Neuronal stem cell (in vitro differentiated cells): Measurements from ENCODE around the gene ACAP2.

Experiments
- DNase-seq: peaks from one replicate; pipeline ENCODE4 v3.0.0-alpha.2; 2013; ENCODE audit warnings: low spot score
- H2AFZ ChIP-seq: one replicate; pipeline ENCODE4 v1.6.1; 2013; ENCODE audit warnings: mild to moderate bottlenecking, low read length, inconsistent platforms
- H2AK5ac ChIP-seq: 2 replicates; pipeline ENCODE4 v1.6.1; 2013; ENCODE audit warnings: low read depth, mild to moderate bottlenecking, inconsistent platforms, low read length, moderate library complexity, mixed read lengths
- H2BK120ac ChIP-seq: 2 replicates; pipeline ENCODE4 v1.6.1; 2013; ENCODE audit warnings: low read depth, mild to moderate bottlenecking, inconsistent platforms, low read length, moderate library complexity, mixed read lengths
- H2BK12ac ChIP-seq: one replicate; pipeline ENCODE4 v1.6.1; 2013; ENCODE audit warnings: low read length, inconsistent platforms
- H2BK15ac ChIP-seq: 2 replicates; pipeline ENCODE4 v1.6.1; 2013; ENCODE audit warnings: mild to moderate bottlenecking, low read length, inconsistent platforms, mixed read lengths
- H2BK5ac ChIP-seq: one replicate; pipeline ENCODE4 v1.6.1; 2013; ENCODE audit warnings: inconsistent platforms, mild to moderate bottlenecking, low read length, moderate library complexity
- H3K14ac ChIP-seq: one replicate; pipeline ENCODE4 v1.6.1; 2013; ENCODE audit warnings: low read length, inconsistent platforms
- H3K18ac ChIP-seq: 2 replicates; pipeline ENCODE4 v1.6.1; 2013; ENCODE audit warnings: low read length, inconsistent platforms
- H3K23ac ChIP-seq: 2 replicates; pipeline ENCODE4 v1.6.1; 2013; ENCODE audit warnings: low read depth, mild to moderate bottlenecking, mixed read lengths, low read length, inconsistent platforms; ENCODE audit not compliant: poor library complexity
- H3K27ac ChIP-seq: replicated peaks from 3 replicates; pipeline ENCODE4 v1.5.1; 2013; ENCODE audit warnings: low read length, inconsistent platforms
- H3K27me3 ChIP-seq, 3 experiments: 2 replicates each; pipeline ENCODE4 v1.6.1; 2013; ENCODE audit warnings: low read length in 3 of 3, mild to moderate bottlenecking in 2 of 3, inconsistent platforms in 1 of 3, low read depth in 1 of 3, mixed read lengths in 1 of 3, moderate library complexity in 1 of 3; ENCODE audit not compliant: control insufficient read depth in 3 of 3, insufficient read depth in 3 of 3
- H3K36me3 ChIP-seq, 2 donors: replicated peaks in 1 of 2; 2 replicates each; pipeline ENCODE4 v1.6.1; 2013; ENCODE audit warnings: low read length in 2 of 2; ENCODE audit not compliant: control insufficient read depth in 2 of 2, insufficient read depth in 2 of 2
- H3K4ac ChIP-seq: 2 replicates; pipeline ENCODE4 v1.6.1; 2013; ENCODE audit warnings: inconsistent platforms, mild to moderate bottlenecking, low read length, moderate library complexity
- H3K4me1 ChIP-seq, 2 donors: 1 replicate in 1 of 2; 2 replicates in 1 of 2; pipeline ENCODE4 v1.6.1; 2013; ENCODE audit warnings: low read length in 2 of 2, low read depth in 1 of 2; ENCODE audit not compliant: control insufficient read depth in 2 of 2, insufficient read depth in 1 of 2
- H3K4me2 ChIP-seq: one replicate; pipeline ENCODE4 v1.6.1; 2013; ENCODE audit warnings: mild to moderate bottlenecking, low read length, inconsistent platforms; ENCODE audit not compliant: insufficient read depth, poor library complexity, severe bottlenecking
- H3K4me3 ChIP-seq, 2 donors: 2 replicates each; pipeline ENCODE4 v1.5.1; 2013; ENCODE audit warnings: low read length in 2 of 2, mild to moderate bottlenecking in 2 of 2, inconsistent platforms in 1 of 2, moderate library complexity in 1 of 2
- H3K79me1 ChIP-seq: one replicate; pipeline ENCODE4 v1.6.1; 2013; ENCODE audit warnings: low read depth, mild to moderate bottlenecking, inconsistent platforms, low read length, moderate library complexity
- H3K9ac ChIP-seq: one replicate; pipeline ENCODE4 v1.6.1; 2013; ENCODE audit warnings: mild to moderate bottlenecking, low read depth, low read length, inconsistent platforms; ENCODE audit not compliant: poor library complexity
- H3K9me3 ChIP-seq, 2 donors: replicated peaks in 1 of 2; 2 replicates each; pipeline versions ENCODE3 to v1.6.1; 2013; ENCODE audit warnings: low read length in 2 of 2, mild to moderate bottlenecking in 2 of 2, inconsistent platforms in 1 of 2, low read depth in 1 of 2, mixed read lengths in 1 of 2, moderate library complexity in 1 of 2; ENCODE audit not compliant: control insufficient read depth in 2 of 2, insufficient read depth in 1 of 2
- H4K8ac ChIP-seq: one replicate; pipeline ENCODE4 v1.6.1; 2013; ENCODE audit warnings: low read depth, mild to moderate bottlenecking, inconsistent platforms, low read length, moderate library complexity
- H4K91ac ChIP-seq: one replicate; pipeline ENCODE4 v1.6.1; 2013; ENCODE audit warnings: low read length, low read depth, mild to moderate bottlenecking, inconsistent platforms; ENCODE audit not compliant: poor library complexity
- WGBS, 2 donors: extraction: QIAGEN DNeasy Blood & Tissue Kit; methylation state at CpG; one replicate each; pipeline ENCODE4 v1.1.7; 2013; ENCODE audit warnings: missing lambda C conversion rate in 2 of 2, mixed read lengths in 1 of 2; ENCODE audit not compliant: insufficient read length in 2 of 2, insufficient replicate concordance in 1 of 2; ENCODE audit errors: extremely low coverage in 2 of 2; 5-methylcytosine and 5-hydroxymethylcytosine counted together

ACAP2 gene

GRCh38 chr3:195282961-195283360 is 159.9 kb downstream of the ACAP2 start:
- Histone ChIP-seq H2AK5ac (no peak overlapping the region), H3K14ac (no peak overlapping the region), H2BK12ac (no peak overlapping the region), H3K9me3 (no peaks in the 10 kb centered on the region), H4K8ac (no peak overlapping the region), H4K91ac (no peak overlapping the region), H2BK120ac (no peak overlapping the region), H3K4ac (no peak overlapping the region), H3K79me1 (no peaks in the 10 kb centered on the region), H3K18ac (no peak overlapping the region), H3K4me1 (no peaks in the 10 kb centered on the region), H3K23ac (no peak overlapping the region), H2BK15ac (no peak overlapping the region), H3K27ac (no peak overlapping the region), H3K4me3 (no peak overlapping the region), H3K4me2 (no peak overlapping the region), H2BK5ac (no peak overlapping the region), H2AFZ (no peak overlapping the region), H3K9ac (no peak overlapping the region), H3K36me3 (peaks cover 7 to 51% of the 10 kb centered on the region in 2 donors), H3K27me3 (no peaks in the 10 kb centered on the region)
- no CpG with 5 or more reads among the region's 8 CpGs for WGBS, 2 donors
- DNase-seq, result no peak

- H3K79me1 ChIP-seq, result peaks cover 3% of the 10 kb centered on the region
- H2BK5ac ChIP-seq, result no peak overlapping the region
- no peak overlapping the region for H2AK5ac ChIP-seq
- H2BK120ac ChIP-seq, result no peak overlapping the region
- no peak overlapping the region for H2BK12ac ChIP-seq
- no peak overlapping the region for H2BK15ac ChIP-seq
- no peak overlapping the region for H3K9ac ChIP-seq
- DNase-seq, result no peak
- H3K4ac ChIP-seq, result no peak overlapping the region
- H3K9me3 ChIP-seq, result no peaks in the 10 kb centered on the region
- H3K36me3 ChIP-seq, result peaks cover 2 to 8% of the 10 kb centered on the region in 2 donors
- no peak overlapping the region for H3K18ac ChIP-seq
- no peak overlapping the region for H3K14ac ChIP-seq
- no peak overlapping the region for H3K23ac ChIP-seq
- no peak overlapping the region for H4K91ac ChIP-seq
- peaks cover 4 to 6% of the 10 kb centered on the region in 2 donors for H3K4me1 ChIP-seq
- no peak overlapping the region for H3K27ac ChIP-seq
- no peaks in the 10 kb centered on the region for H3K27me3 ChIP-seq
- H3K4me3 ChIP-seq, result no peak overlapping the region
- WGBS, 2 donors, result no CpG with 5 or more reads among the region's 1 CpG
- H4K8ac ChIP-seq, result no peak overlapping the region
- H2AFZ ChIP-seq, result no peak overlapping the region
- H3K4me2 ChIP-seq, result no peak overlapping the region
Measured at GRCh38 chr3:195274259-195274966, 168.4 kb downstream of the ACAP2 start.

GRCh38 chr3:195271410-195272243 is 171.2 kb downstream of the ACAP2 start:
- Histone ChIP-seq H2BK12ac (no peak overlapping the region), H4K8ac (no peak overlapping the region), H3K4me2 (peak overlapping the region; percentile 78), H2BK5ac (peak overlapping the region; percentile 89), H2BK120ac (no peak overlapping the region), H3K9ac (peak overlapping the region; percentile 64), H3K27ac (peak overlapping the region; percentile 87), H3K9me3 (no peaks in the 10 kb centered on the region), H3K36me3 (peaks cover 0 to 17% of the 10 kb centered on the region in 2 donors), H4K91ac (no peak overlapping the region), H2AFZ (peak overlapping the region; percentile 94), H3K18ac (peak overlapping the region; percentile 91), H3K4ac (no peak overlapping the region), H3K14ac (no peak overlapping the region), H2BK15ac (no peak overlapping the region), H3K27me3 (no peaks in the 10 kb centered on the region), H3K4me3 (peak overlapping the region; percentile 82 to 91), H3K79me1 (peaks cover 9% of the 10 kb centered on the region), H2AK5ac (no peak overlapping the region), H3K4me1 (peaks cover 7% of the 10 kb centered on the region in 2 donors), H3K23ac (peak overlapping the region; percentile 99)
- peak; percentile 91 for DNase-seq
- no CpG with 5 or more reads among the region's 30 CpGs for WGBS, 2 donors

DNA sequence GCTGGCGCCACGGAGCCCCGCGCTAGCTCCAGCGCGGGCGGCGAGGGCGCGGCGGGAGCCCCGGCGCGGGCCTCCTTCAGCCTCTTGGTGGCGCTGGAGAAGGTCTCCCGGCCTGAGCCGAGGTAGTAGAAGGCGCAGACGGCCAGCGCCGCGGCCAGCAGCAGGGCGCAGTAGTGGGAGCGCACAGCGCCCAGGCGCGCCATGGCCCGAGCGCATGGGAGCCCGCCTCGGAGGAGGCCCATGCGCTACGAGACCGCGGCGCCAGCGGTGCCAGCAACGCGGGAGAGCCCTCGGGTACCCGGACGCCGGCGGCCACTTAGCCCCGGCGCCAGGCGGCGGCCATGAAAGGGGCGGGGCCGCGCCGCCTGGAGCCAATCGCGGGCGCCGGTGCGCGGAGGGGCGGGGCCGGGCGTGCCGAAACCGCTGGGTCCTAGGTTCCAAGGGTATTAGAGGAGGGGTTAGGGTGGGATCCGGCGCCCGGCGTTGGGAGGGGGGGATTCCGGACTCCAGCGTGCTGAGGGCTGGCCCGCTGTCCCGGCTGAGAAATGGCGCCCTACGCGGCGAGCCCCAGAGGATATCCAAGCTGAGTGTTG is 171.9 kb downstream of the ACAP2 start, which contains the start of gene XXYLT1:
Gene XXYLT1 (minus strand): TSS at position 343 of the 593 bp plus-strand sequence. CDS start 101 bp downstream, at position 242.
- no peaks in the 10 kb centered on the region for H3K27me3 ChIP-seq
- H4K91ac ChIP-seq, result no peak within 1 kb of the TSS
- peak within 1 kb of the TSS; percentile 94 for H3K14ac ChIP-seq
- H3K4ac ChIP-seq, result no peak within 1 kb of the TSS
- peak within 1 kb of the TSS; percentile 94 for H2AFZ ChIP-seq
- peak; percentile 93 for DNase-seq
- H3K23ac ChIP-seq, result peak within 1 kb of the TSS; percentile 99
- H2BK5ac ChIP-seq, result peak within 1 kb of the TSS; percentile 89
- peak within 1 kb of the TSS; percentile 66 for H2AK5ac ChIP-seq
- peak within 1 kb of the TSS; percentile 93 for H3K27ac ChIP-seq
- peak within 1 kb of the TSS; percentile 85 for H2BK120ac ChIP-seq
- peaks cover 0 to 23% of the 10 kb centered on the region in 2 donors for H3K36me3 ChIP-seq
- H3K18ac ChIP-seq, result peak within 1 kb of the TSS; percentile 98
- H2BK12ac ChIP-seq, result peak within 1 kb of the TSS; percentile 34
- WGBS, 2 donors, result no CpG with 5 or more reads among the region's 75 CpGs
- peak within 1 kb of the TSS; percentile 99 for H3K4me2 ChIP-seq
- no peaks in the 10 kb centered on the region for H3K9me3 ChIP-seq
- H4K8ac ChIP-seq, result peak within 1 kb of the TSS; percentile 27
- peaks cover 9% of the 10 kb centered on the region for H3K79me1 ChIP-seq
- H3K9ac ChIP-seq, result peak within 1 kb of the TSS; percentile 95
- no peak within 1 kb of the TSS for H2BK15ac ChIP-seq
- H3K4me1 ChIP-seq, result peaks cover 7% of the 10 kb centered on the region in 2 donors
- peak within 1 kb of the TSS; percentile 91 to 98 for H3K4me3 ChIP-seq
